B cell (primary cell): ENCODE results near the gene SHC3.

Experiments used
- CTCF ChIP-seq: fragments of 200-600 bp; IDR thresholded peaks from one replicate; pipeline ENCODE4 v1.8.0; 2022; ENCODE audit warnings: antibody characterized with exemption, mild to moderate bottlenecking
- EZH2 ChIP-seq: IDR thresholded peaks from 2 replicates; pipeline ENCODE4 v1.6.1; 2012; ENCODE audit warnings: borderline replicate concordance, low read depth, mild to moderate bottlenecking, moderate library complexity, low read length; ENCODE audit not compliant: insufficient read depth, poor library complexity, severe bottlenecking

DNA sequence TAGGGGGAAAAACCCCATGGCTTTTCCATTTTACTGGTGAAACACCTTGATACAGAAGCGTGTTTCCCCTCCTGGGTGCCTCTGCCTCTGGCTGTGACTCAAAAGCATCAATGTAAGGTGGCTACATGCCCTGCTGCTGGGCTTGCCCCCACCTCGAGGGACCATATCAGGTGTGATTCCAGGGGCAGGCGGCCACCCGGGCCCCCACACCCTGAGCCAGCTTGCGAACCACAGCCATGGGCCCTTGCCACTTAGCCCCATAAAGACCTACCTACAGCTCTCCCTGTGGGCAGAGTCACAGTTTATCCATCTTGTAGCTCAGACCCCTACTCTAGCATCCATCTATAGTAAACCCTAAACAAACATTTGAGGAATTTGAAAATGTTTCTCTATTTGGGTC, 10.8 kb downstream of the SHC3 start:
- TF ChIP-seq CTCF (no peak), EZH2 (no peak)
